H1 (cell line): Measurements from ENCODE around the gene IGSF9B.

Experiments used
- CBX8 ChIP-seq: fragments of 300-800, 300-1000 bp; sonication (generic); IDR thresholded peaks from 2 replicates; pipeline ENCODE4 v1.7.1; 2016; ENCODE audit warnings: low read depth, low read length, borderline replicate concordance
- CHD7 ChIP-seq: fragments of 300-600 bp; sonication (generic); IDR thresholded peaks from 2 replicates; pipeline ENCODE4 v1.7.1; 2012; ENCODE audit warnings: low read length, moderate library complexity, mild to moderate bottlenecking, inconsistent platforms; ENCODE audit not compliant: insufficient replicate concordance
- CTCF ChIP-seq, 3 experiments: IDR thresholded peaks; 1 replicate in 2 of 3; 2 replicates in 1 of 3; pipeline versions ENCODE4 v1.5.1 to v1.6.1; 2011; ENCODE audit warnings: low read length in 3 of 3, mild to moderate bottlenecking in 3 of 3, inconsistent platforms in 2 of 3, low read depth in 1 of 3, moderate library complexity in 1 of 3; ENCODE audit not compliant: insufficient read depth in 1 of 3; ENCODE audit errors: control extremely low read depth in 1 of 3
- EP300 ChIP-seq, 2 experiments: IDR thresholded peaks; 1 replicate in 1 of 2; 2 replicates in 1 of 2; pipeline ENCODE4 v1.6.1; 2011 to 2012; ENCODE audit warnings: low read depth in 2 of 2, low read length in 2 of 2, mild to moderate bottlenecking in 2 of 2, borderline replicate concordance in 1 of 2, inconsistent platforms in 1 of 2, moderate library complexity in 1 of 2
- EZH2 ChIP-seq: fragments of 200-600 bp; sonication (generic); IDR thresholded peaks from 2 replicates; pipeline ENCODE4 v1.7.1; 2012; ENCODE audit warnings: low read depth, mild to moderate bottlenecking, moderate library complexity, low read length, inconsistent platforms; ENCODE audit not compliant: severe bottlenecking
- GTF2F1 ChIP-seq: IDR thresholded peaks from 2 replicates; pipeline ENCODE4 v1.6.1; 2012; ENCODE audit warnings: low read depth, low read length, improper control_type of control experiment, borderline replicate concordance
- JUN ChIP-seq: IDR thresholded peaks from 2 replicates; pipeline ENCODE4 v1.6.1; 2011; ENCODE audit warnings: low read depth, mild to moderate bottlenecking, improper control_type of control experiment, low read length
- POLR2A ChIP-seq, 2 experiments: IDR thresholded peaks; 1 replicate in 1 of 2; 2 replicates in 1 of 2; pipeline ENCODE4 v1.6.1; 2011; ENCODE audit warnings: low read depth in 2 of 2, low read length in 2 of 2, mild to moderate bottlenecking in 2 of 2; ENCODE audit errors: control extremely low read depth in 1 of 2
- POLR2AphosphoS5 ChIP-seq: IDR thresholded peaks from 2 replicates; pipeline ENCODE4 v1.6.1; 2011; ENCODE audit warnings: low read depth, low read length
- RNF2 ChIP-seq: fragments of 200-900, 300-1000 bp; sonication (generic); IDR thresholded peaks from 2 replicates; pipeline ENCODE4 v1.7.1; 2016; ENCODE audit warnings: borderline replicate concordance, low read depth, mild to moderate bottlenecking, antibody characterized with exemption, low read length; ENCODE audit not compliant: poor library complexity, severe bottlenecking; ENCODE audit errors: missing control alignments
- SIN3A ChIP-seq, 2 experiments: IDR thresholded peaks in 1 of 2; conservative IDR thresholded peaks in 1 of 2; 2 replicates each; pipeline ENCODE4 v1.6.1; 2011 to 2012; ENCODE audit warnings: low read length in 2 of 2, improper control_type of control experiment in 1 of 2, low read depth in 1 of 2, mild to moderate bottlenecking in 1 of 2
- YY1 ChIP-seq: IDR thresholded peaks from 2 replicates; pipeline ENCODE4 v1.6.1; 2011; ENCODE audit warnings: low read depth, mild to moderate bottlenecking, low read length
- ZNF274 ChIP-seq: IDR thresholded peaks from 2 replicates; pipeline ENCODE4 v1.7.0; 2012; ENCODE audit warnings: low read length, borderline replicate concordance; ENCODE audit errors: extremely low read depth

- TF ChIP-seq CTCF (IDR thresholded peaks at IDR 0.05; ENCODE audit: control extremely low read depth in 1 of 3, insufficient read depth in 1 of 3, low read depth in 1 of 3, low read length in 3 of 3) (peak in 2 of 3 experiments; percentile 41 to 46; a peak in 3 of 4 replicates), RNF2 (no peak), EP300 (IDR thresholded peaks at IDR 0.05; ENCODE audit: borderline replicate concordance in 1 of 2, low read depth in 2 of 2, low read length in 2 of 2) (no peak), CHD7 (no peak), YY1 (no peak), GTF2F1 (no peak), POLR2A (IDR thresholded peaks at IDR 0.05; ENCODE audit: control extremely low read depth in 1 of 2, low read depth in 2 of 2, low read length in 2 of 2) (no peak), EZH2 (no peak), JUN (no peak), ZNF274 (no peak), POLR2AphosphoS5 (no peak), CBX8 (no peak), SIN3A (conservative IDR thresholded peaks at IDR 0.05 in 1 of 2, IDR thresholded peaks at IDR 0.05 in 1 of 2; ENCODE audit: low read depth in 1 of 2, low read length in 2 of 2) (no peak)
These were observed 45.6 kb downstream of the IGSF9B start for GRCh38 chr11:133911171-133911570.
